HG03442 (cell line): ENCODE data around the gene TREM1.
A peak's percentile ranks its signal among the peaks of the same experiment; 100 is the strongest.

Experiments used
- ATAC-seq: cut with Tn5 transposase; IDR thresholded peaks from one replicate; pipeline ENCODE4 v1.9.1; 2021; ENCODE audit warnings: mild to moderate bottlenecking, moderate library complexity; ENCODE audit not compliant: unreplicated experiment

TREM1 gene

GRCh38 chr6:41286544-41287346 is at the start of gene TREM1:
TSS of gene TREM1 (minus strand) at chr6:41286682. CDS start at chr6:41286655, 27 bp downstream.
- ATAC-seq, result no peak

- ATAC-seq, result no peak
Observed at GRCh38 chr6:41335943-41336342, 49.5 kb upstream of the TREM1 start.

DNA sequence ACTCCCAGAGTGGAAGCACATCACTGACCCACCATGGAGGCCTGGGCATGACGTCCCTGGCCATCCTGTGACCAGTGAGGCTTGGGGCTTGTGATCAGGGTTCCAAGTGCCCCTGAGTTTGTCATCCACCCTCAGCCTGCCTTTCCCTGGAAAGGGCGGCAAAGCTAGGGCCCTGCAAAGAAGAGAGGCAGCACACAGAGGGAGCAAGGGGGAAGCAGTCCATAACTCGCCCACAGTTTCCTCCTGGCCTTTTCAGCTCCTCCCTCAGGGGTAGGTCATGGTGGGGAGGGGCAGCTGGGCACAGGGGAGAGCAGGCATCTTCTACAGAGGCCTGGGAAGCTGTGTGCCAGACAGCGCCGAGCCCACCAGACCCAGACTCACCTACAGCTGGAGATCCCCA is 48.8 kb upstream of the TREM1 start, which contains the start of gene NCR2:
Gene NCR2 (plus strand): TSS at position 313 of the 400 bp plus-strand sequence. CDS start 269 bp downstream, outside the sequence.
- ATAC-seq, result no peak

GRCh38 chr6:41334482-41335040 is 48.1 kb upstream of the TREM1 start:
- no peak for ATAC-seq

GRCh38 chr6:41332842-41333736 is 46.6 kb upstream of the TREM1 start:
- no peak for ATAC-seq

DNA sequence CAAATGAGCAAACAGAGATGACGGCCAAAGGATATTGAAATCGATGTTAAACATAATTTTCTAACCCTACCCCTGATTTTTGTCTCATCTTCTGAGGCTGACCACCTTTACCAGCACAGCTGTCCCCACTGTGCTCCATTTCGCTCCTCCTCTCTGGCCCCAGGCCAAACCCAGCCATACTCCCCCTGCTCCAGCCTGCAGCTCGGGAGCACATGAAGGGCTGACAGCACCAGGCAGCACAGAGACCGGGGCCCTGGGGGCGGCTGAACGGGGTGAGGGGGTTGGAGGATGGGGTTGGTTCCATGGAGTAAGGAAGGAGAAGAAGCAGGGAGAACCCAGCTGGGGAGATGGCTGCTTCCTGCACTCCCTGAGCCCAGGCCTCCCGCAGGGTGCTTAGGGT is 45.8 kb upstream of the TREM1 start:
- ATAC-seq, result no peak

DNA sequence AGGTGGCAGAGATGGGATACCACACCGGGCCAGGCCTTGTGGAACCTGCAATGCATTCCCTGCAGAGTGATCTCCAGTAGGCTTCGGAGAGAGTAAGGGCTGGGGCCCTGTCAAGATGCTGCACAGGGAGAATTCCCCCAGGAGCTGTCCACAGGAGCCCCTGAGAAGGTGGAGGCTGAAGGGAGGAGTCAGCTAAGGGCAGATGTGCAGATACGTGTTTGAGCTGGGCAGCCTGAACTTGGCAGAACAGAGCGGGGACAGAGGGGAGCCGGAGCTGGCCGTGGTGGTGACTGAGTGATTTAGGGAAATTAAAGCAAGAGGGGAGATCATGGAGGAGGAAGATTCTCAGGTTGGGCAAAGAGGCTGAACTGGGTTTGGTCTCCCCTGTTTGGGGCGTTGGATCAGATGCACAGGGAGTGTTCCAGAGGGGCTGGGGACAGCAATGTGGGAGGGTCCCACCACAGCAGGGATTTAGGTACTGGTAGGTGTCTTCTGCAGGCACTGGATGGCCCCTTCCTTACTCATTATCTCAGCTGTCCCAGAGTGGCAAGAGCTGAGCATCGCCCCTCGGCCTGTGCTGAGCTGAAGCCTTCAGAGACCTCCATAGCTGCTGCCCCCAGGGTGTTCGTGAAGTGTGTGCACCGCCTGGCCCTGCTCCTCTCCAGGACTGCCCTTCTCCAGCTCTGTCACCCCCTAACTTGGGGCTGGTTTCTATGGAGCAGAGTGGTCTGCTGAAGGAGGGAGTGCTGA is 45.1 kb upstream of the TREM1 start:
- no peak for ATAC-seq

DNA sequence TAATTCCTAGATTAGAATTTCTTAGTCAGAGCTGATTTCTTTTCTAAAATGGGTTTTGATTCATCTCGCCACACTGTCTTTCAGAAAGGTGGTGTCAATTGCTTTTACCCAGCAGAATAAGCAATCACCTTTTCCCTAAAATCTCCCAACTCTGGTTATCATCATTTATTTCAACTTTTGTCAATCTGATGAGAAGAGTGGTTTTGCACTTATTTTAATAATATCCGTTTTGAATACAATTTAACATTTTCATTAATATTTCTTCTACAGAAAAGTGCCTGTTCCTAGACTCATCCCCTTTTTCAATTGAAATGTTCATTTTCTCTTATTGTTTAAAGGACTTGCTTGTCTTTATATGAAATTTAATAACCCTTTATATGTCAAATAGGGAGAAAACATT is 40.7 kb upstream of the TREM1 start:
- ATAC-seq, result no peak

DNA sequence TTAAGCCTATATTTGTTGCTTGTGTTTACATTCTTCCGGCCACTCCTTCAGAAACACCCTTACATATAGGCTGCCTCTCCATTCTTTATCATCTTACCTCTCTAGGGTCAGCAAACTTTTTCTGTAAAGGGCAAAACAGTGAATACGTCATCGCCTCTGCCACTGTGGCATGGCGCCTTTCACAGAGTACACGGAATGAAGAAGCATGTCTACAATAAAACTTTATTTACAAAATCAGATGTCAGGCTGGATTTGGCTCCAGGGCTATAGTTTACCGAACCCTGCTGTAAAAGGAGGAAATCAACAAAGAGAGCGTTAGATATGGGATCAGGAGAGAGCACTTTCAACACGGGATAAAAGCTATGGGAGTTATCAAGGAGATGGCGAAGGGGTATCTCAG is 39.6 kb upstream of the TREM1 start:
- no peak for ATAC-seq

DNA sequence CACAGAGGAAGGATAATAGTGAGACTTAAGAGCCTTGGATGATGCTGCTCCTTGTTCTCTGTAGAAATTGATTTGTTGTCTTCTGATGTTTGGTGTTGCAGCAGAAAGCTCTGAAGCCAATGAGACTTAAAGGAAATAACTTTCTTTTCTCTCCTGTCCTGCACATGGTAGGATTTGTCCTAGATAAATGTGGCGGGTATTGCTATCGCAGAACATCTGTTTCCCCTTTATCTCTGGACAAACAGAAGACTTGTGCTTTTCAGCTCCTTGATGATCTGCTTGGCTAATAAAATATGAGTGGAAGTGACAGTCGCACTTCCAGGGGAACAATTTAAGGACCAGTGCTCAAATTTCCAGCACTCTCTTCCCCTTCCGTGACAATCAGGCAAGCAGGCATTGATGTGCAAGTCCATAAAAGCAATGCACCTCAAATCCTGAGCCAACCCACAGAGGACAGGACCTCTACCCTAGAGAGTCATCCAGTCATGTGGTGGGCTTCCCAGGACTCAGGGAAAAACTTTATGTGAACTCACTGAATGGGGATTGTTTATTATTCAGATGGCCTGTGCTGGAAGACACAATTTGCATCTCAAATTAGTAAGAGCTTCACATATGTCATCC is 39.1 kb upstream of the TREM1 start:
- no peak for ATAC-seq

DNA sequence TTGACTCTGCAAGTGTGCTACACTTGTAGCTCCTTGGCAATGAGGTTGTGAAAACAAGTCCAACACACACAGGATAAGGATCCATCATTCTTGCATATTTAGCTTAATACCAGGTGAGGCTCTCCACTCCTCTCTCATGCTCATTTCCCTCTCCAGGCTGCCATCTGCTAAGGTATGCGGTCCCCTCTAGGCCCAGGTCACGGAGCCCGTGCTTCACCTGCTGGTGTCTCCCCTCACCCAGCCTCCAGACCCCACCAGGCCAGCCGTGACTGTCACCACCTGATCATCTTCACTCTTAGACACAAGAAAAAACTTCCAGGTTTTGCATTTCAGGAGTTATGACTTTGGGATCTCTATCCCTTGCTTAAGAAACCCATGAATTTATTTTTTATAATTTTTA is 34.7 kb upstream of the TREM1 start:
- ATAC-seq, result no peak

- ATAC-seq, result peak; percentile 76
Observed at GRCh38 chr6:41318654-41319565, 32.4 kb upstream of the TREM1 start.

DNA sequence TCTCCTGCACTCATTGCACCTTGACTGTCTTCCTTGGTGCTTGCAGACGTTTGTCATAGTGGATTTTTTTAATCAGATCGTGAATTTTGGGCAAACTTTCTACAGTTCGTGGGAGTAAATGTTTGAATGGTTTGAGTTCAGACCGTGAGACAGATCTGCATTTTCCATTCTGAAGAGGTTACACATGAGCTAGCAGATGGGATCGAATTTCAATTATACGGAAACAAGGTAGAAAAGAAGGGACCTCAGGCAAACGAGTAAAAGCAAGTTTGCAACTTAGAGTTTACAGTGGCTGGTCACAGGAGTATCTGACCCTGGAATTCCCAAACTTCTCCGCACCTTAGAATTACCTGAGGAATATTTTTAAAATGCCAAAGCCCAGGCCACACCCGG is 31.8 kb upstream of the TREM1 start:
- ATAC-seq, result no peak

- ATAC-seq, result no peak
Observed at GRCh38 chr6:41315943-41316620, 29.6 kb upstream of the TREM1 start.

DNA sequence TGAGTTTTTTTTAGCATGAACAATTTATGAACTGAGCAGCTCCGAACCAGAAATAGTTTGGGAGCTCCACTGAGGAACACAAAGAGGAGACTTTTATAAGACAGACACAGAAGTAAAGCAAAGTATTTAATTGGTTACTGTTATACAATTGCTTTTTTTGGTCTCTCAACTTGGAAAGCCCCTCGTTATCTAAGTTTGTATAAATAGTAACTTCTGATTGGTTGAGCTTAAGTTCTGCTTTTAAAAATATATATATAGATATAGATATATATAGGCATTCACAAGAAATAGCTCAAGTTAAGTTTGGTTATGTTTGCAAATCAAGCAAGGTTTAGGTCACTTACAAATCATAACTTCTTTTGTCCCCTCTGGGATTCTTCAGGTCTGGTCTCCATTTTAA is 28.7 kb upstream of the TREM1 start:
- ATAC-seq, result no peak

DNA sequence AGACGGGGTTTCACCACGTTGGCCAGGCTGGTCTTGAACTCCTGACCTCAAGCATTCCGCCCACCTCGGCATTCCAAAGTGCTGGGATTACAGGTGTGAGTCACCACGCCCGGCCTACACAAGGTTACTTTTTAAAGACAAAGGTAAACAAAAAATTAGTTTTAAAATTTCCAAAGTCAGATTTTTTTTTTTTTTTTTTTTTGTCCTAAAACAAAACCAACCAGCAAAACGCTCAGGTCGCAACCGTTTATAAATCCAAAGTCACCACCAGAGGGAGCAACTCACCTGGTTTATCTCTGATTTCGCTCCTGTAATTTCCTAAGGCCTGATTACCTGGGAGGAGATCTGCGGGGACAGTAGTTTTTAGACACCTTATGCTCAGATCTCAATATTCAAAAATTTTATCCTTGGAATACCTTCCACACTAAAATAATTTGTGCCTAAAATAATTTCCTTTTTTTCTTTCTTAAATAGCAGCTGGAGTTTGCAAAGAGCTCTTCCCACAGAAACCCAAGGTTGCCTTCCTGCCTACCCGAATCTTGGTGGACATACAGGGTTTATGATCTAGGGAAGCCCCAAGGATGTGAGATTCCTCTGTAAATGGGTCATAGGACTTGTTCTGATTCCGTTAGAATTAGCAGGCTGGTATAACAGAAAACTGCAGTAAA is 19.8 kb upstream of the TREM1 start:
- ATAC-seq, result no peak

GRCh38 chr6:41302638-41303037 is 16.2 kb upstream of the TREM1 start:
- ATAC-seq, result no peak

DNA sequence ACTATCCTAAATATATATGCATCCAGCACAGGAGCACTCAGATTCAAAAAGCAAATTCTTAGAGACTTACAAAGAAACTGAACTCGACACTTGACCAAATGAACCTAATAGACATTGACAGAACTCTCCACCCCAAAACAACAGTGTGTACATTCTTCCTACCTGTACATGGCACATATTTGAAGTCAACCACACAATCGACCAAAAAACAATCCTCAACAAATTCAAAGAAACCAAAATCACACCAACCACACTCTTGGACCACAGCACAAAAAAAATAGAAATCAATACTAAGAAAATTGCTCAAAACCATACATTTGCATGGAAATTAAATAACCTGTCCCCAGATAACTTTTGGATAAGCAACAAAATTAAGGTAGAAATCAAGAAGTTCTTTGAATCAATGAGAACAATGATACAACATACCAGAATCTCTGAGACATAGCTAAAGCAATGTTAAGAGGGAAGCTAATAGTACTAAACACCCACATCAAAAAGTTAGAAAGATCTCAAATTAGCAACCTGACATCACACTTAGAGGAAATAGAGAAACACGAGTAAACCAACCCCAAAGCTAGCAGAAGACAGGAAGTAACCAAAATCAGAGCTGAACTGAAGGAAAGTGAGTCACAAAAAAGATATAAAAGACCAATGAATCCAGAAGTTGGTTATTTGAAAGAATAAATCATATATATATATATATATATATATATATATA is 12.5 kb upstream of the TREM1 start:
- no peak for ATAC-seq
